Endothelial cell of umbilical vein (primary cell): ENCODE results near the gene PACS1. TPM values are rescaled to one million over a fixed set of nuclear protein-coding genes. Genes with fewer than 3 reads are reported as not detected.

Experiments
- BruUV-seq: library from RNA; stranded (reverse); fragments of 400-500 nt; replicated peaks from 2 replicates; lab custom pipeline; 2021; lab: Mats Ljungman, UMichigan
- CTCF ChIA-PET: fragments of 300-600, 350-600 bp; sonication (Branson Sonifier 250); formaldehyde crosslinking; loops from one replicate; lab custom pipeline; 2021; ENCODE audit warnings: antibody characterized with exemption, inconsistent platforms; lab: Charles Lee
- POLR2A ChIA-PET: fragments of 300-600, 350-600 bp; sonication (Branson Sonifier 250); formaldehyde crosslinking; loops from one replicate; lab custom pipeline; 2021; ENCODE audit warnings: antibody characterized with exemption, inconsistent platforms; lab: Charles Lee
- DNase-seq: peaks from one replicate; pipeline ENCODE4 v3.0.0-alpha.2; 2011; ENCODE audit warnings: low read depth, low spot score
- FAIRE-seq: peaks from 2 replicates; lab custom pipeline; 2011; peaks lifted over from hg19 to GRCh38; lab: Jason Lieb, UNC
- H2AFZ ChIP-seq: 2 replicates; pipeline ENCODE4 v1.6.0; 2012; ENCODE audit warnings: low read depth, low read length, control low read depth, inconsistent platforms
- H3K27ac ChIP-seq: 2 replicates; pipeline ENCODE4 v1.5.1; 2011; ENCODE audit warnings: low read depth, mild to moderate bottlenecking, control low read depth, low read length, moderate library complexity; ENCODE audit not compliant: insufficient read depth
- H3K27me3 ChIP-seq, 2 experiments: 2 replicates each; pipeline versions ENCODE4 v1.6.0 to v1.6.1; 2011; ENCODE audit warnings: low read length in 2 of 2, mixed read lengths in 1 of 2; ENCODE audit not compliant: control insufficient read depth in 2 of 2, insufficient read depth in 2 of 2
- H3K36me3 ChIP-seq, 2 experiments: 2 replicates in 1 of 2; 3 replicates in 1 of 2; pipeline ENCODE4 v1.5.1; 2011; ENCODE audit warnings: low read length in 2 of 2, mild to moderate bottlenecking in 1 of 2, moderate library complexity in 1 of 2; ENCODE audit not compliant: control insufficient read depth in 2 of 2, insufficient read depth in 2 of 2; ENCODE audit errors: extremely low read depth in 1 of 2
- H3K4me1 ChIP-seq: 3 replicates; pipeline ENCODE4 v1.5.1; 2011; ENCODE audit warnings: mild to moderate bottlenecking, low read length; ENCODE audit not compliant: control insufficient read depth, insufficient read depth; ENCODE audit errors: extremely low read depth
- H3K4me2 ChIP-seq: 2 replicates; pipeline ENCODE4 v1.6.1; 2011; ENCODE audit warnings: low read length, control low read depth, mixed read lengths; ENCODE audit not compliant: insufficient read depth
- H3K4me3 ChIP-seq, 3 experiments: fragments of 200-600 bp in 1 of 3; sonication (generic), shearing (Covaris generic) in 1 of 3; replicated peaks in 1 of 3; 2 replicates each; pipeline ENCODE4 v1.5.1; 2011 to 2016; ENCODE audit warnings: control low read depth in 3 of 3, low read length in 3 of 3, mild to moderate bottlenecking in 2 of 3, inconsistent platforms in 1 of 3, low read depth in 1 of 3, moderate library complexity in 1 of 3; ENCODE audit not compliant: insufficient read depth in 1 of 3
- H3K79me2 ChIP-seq: 2 replicates; pipeline ENCODE4 v1.6.0; 2012; ENCODE audit warnings: low read length, inconsistent platforms; ENCODE audit not compliant: control insufficient read depth, insufficient read depth
- H3K9ac ChIP-seq: replicated peaks from 2 replicates; pipeline ENCODE3; 2011; ENCODE audit warnings: low read length, control low read depth; ENCODE audit not compliant: insufficient read depth; ENCODE audit errors: extremely low read depth
- H3K9me1 ChIP-seq: replicated peaks from 3 replicates; pipeline ENCODE4 v1.6.0; 2011; ENCODE audit warnings: mild to moderate bottlenecking, low read length; ENCODE audit not compliant: control insufficient read depth, insufficient read depth; ENCODE audit errors: extremely low read depth
- H3K9me3 ChIP-seq: replicated peaks from 2 replicates; pipeline ENCODE4 v1.5.1; 2012; ENCODE audit warnings: low read length, inconsistent platforms; ENCODE audit not compliant: control insufficient read depth, insufficient read depth
- H4K20me1 ChIP-seq: replicated peaks from 2 replicates; pipeline ENCODE3; 2011; ENCODE audit warnings: mild to moderate bottlenecking, low read length; ENCODE audit not compliant: control insufficient read depth, insufficient read depth; ENCODE audit errors: extremely low read depth
- EZH2 ChIP-seq: IDR thresholded peaks from 2 replicates; pipeline ENCODE4 v1.6.1; 2012; ENCODE audit warnings: borderline replicate concordance, low read depth, mild to moderate bottlenecking, moderate library complexity, low read length, inconsistent platforms; ENCODE audit not compliant: severe bottlenecking
- FOS ChIP-seq: IDR thresholded peaks from 2 replicates; pipeline ENCODE4 v1.6.1; 2011; ENCODE audit warnings: mild to moderate bottlenecking, low read length, moderate library complexity, borderline replicate concordance; ENCODE audit not compliant: insufficient read depth
- GATA2 ChIP-seq: IDR thresholded peaks from 2 replicates; pipeline ENCODE4 v1.7.0; 2011; ENCODE audit warnings: low read depth, mild to moderate bottlenecking, moderate library complexity, mixed read lengths, low read length; ENCODE audit not compliant: insufficient read length, insufficient read depth
- JUN ChIP-seq: IDR thresholded peaks from 2 replicates; pipeline ENCODE4 v1.6.1; 2011; ENCODE audit warnings: borderline replicate concordance, low read depth; ENCODE audit not compliant: insufficient read length, insufficient read depth
- MYC ChIP-seq: IDR thresholded peaks from one replicate; pipeline ENCODE4 v1.6.1; 2011; ENCODE audit warnings: mild to moderate bottlenecking, low read depth, low read length
- POLR2A ChIP-seq: IDR thresholded peaks from 2 replicates; pipeline ENCODE4 v1.6.1; 2012; ENCODE audit warnings: low read depth, mild to moderate bottlenecking, control low read depth, low read length
- POLR2AphosphoS5 ChIP-seq: IDR thresholded peaks from 2 replicates; pipeline ENCODE4 v1.6.1; 2012; ENCODE audit warnings: low read depth, mild to moderate bottlenecking, control low read depth, low read length, moderate library complexity; ENCODE audit not compliant: insufficient read depth
- dilution Hi-C: fragments of 300-500 bp; cut with MboI; formaldehyde crosslinking; loops from one replicate; pipeline ENCODE4 v1.15.0; 2019; ENCODE audit warnings: low sequenced_read_pairs; ENCODE audit not compliant: extremely low pct_ligation_motif_present
- intact Hi-C: fragments of 100-400 bp; cut with micrococcal nuclease; formaldehyde crosslinking; loops from one replicate; pipeline ENCODE4 v1.10.0; 2022
- polyA plus RNA-seq, 4 experiments: library from polyadenylated mRNA; depleted of rRNA in 3 of 4; stranded (reverse) in 3 of 4; unstranded in 1 of 4; fragments of >200 nt; gene quantifications; 2 replicates each; pipeline versions ENCODE4 v1.2.1 to v1.2.3, GENCODE V29; 2011 to 2012; ENCODE audit warnings: missing spikeins in 1 of 4
- total RNA-seq: library from RNA; stranded (reverse); gene quantifications from 2 replicates; pipeline ENCODE4 v1.2.3, GENCODE V29; 2021
- TF ChIP-seq, protein P1 (sequence below), 2 donors: IDR thresholded peaks; 1 replicate in 1 of 2; 2 replicates in 1 of 2; pipeline ENCODE4 v1.5.1; 2011; ENCODE audit warnings: low read length in 2 of 2, mild to moderate bottlenecking in 2 of 2, moderate library complexity in 2 of 2, control low read depth in 1 of 2, inconsistent platforms in 1 of 2, low read depth in 1 of 2; ENCODE audit not compliant: insufficient read depth in 1 of 2; ENCODE audit errors: extremely low read depth in 1 of 2
- TF ChIP-seq, protein P2 (sequence below): IDR thresholded peaks from 2 replicates; pipeline ENCODE4 v1.6.1; 2011; ENCODE audit not compliant: insufficient read depth, insufficient read length

The PACS1 gene
- total and polyA plus RNA-seq, 2 donors (not counting 3 experiments of a cell fraction or from before 2014, with no cell fraction given) = 26.4 to 64.4 TPM

GRCh38 chr11:66228521-66228920 lies 158.4 kb downstream of the PACS1 start:
- no peak overlapping the region for H2AFZ ChIP-seq
- H3K79me2 ChIP-seq = no peaks in the 10 kb centered on the region
- BruUV-seq = no TSS peak
- POLR2A ChIA-PET = no interaction called here
- no peaks in the 10 kb centered on the region for H3K9me1 ChIP-seq
- H3K27me3 ChIP-seq = no peaks in the 10 kb centered on the region
- TF ChIP-seq GATA2 (no peak), MYC (no peak), POLR2AphosphoS5 (no peak), POLR2A (no peak), FOS (no peak), JUN (no peak), EZH2 (no peak)
- TF ChIP-seq, protein P1, sequence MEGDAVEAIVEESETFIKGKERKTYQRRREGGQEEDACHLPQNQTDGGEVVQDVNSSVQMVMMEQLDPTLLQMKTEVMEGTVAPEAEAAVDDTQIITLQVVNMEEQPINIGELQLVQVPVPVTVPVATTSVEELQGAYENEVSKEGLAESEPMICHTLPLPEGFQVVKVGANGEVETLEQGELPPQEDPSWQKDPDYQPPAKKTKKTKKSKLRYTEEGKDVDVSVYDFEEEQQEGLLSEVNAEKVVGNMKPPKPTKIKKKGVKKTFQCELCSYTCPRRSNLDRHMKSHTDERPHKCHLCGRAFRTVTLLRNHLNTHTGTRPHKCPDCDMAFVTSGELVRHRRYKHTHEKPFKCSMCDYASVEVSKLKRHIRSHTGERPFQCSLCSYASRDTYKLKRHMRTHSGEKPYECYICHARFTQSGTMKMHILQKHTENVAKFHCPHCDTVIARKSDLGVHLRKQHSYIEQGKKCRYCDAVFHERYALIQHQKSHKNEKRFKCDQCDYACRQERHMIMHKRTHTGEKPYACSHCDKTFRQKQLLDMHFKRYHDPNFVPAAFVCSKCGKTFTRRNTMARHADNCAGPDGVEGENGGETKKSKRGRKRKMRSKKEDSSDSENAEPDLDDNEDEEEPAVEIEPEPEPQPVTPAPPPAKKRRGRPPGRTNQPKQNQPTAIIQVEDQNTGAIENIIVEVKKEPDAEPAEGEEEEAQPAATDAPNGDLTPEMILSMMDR (IDR thresholded peaks at IDR 0.05; ENCODE audit: extremely low read depth in 1 of 2, insufficient read depth in 1 of 2, low read depth in 1 of 2, low read length in 2 of 2) = no peak
- TF ChIP-seq, protein P2, sequence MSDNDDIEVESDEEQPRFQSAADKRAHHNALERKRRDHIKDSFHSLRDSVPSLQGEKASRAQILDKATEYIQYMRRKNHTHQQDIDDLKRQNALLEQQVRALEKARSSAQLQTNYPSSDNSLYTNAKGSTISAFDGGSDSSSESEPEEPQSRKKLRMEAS = no peak
- H3K27ac ChIP-seq = no peak overlapping the region
- FAIRE-seq (no peak), DNase-seq (no peak)
- H3K4me1 ChIP-seq = no peaks in the 10 kb centered on the region
- intact Hi-C loops = no loop called here
- no peaks in the 10 kb centered on the region for H4K20me1 ChIP-seq
- H3K9ac ChIP-seq = no peak overlapping the region
- H3K4me3 ChIP-seq = no peak overlapping the region
- dilution Hi-C loops = no loop called here
- H3K4me2 ChIP-seq = no peak overlapping the region
- H3K36me3 ChIP-seq = peaks cover 0 to 37% of the 10 kb centered on the region in 2 experiments
- CTCF ChIA-PET = no interaction called here
- no peaks in the 10 kb centered on the region for H3K9me3 ChIP-seq
